ENCODE data around the gene ACTN1.

ACTN1 gene

DNA sequence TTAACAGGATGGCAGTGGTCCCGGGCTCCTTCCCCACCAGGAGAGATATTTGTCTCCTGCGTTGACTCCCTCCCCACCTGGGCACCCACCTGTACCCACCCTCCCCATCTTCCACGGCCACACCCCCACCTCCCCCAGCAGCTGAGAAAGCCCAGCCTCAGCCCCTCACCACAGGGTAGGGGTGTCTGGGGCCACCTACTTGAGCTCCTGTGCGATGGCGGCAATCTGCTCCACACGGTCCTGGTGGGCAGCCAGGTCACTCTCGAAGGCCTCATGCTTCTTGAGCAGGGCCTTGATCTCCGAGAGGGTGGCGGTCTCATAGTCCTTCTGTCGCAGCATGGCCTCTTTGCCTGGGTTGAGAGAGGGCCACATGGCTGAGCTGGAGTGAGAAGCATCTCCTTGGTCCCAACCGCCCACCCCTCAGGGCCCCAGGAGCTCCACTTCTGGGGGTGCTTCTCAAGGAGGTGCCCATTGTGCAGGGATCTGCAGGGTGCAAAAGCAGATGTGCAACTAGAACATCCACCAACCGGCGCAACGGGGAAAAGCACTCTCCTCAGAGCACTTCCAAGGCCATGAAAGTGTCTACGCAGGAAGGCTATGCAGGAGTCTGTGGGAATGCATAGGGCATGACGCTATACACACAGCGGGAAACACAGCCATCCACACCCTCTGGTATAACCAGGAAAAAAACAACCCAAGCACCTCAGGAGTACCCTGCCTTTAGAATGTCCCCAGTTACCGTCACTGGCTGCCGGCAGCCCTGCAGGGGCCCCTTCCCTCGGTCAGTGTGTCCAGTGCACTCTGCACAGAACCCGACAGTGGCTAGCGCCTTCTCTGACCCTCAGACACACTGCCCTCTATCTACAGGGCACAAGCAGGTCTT, 93.6 kb downstream of the ACTN1 start:
- Histone ChIP-seq H3K9me3 (ENCODE audit: control insufficient read depth, insufficient read depth, low read length) (no peaks in the 10 kb centered on the region), H3K36me3 (ENCODE audit: insufficient read depth, low read length) (peaks cover 39% of the 10 kb centered on the region), H3K9ac (ENCODE audit: low read depth, low read length) (no peak overlapping the region), H3K4me1 (ENCODE audit: insufficient read depth, low read length) (no peaks in the 10 kb centered on the region)

GRCh38 chr14:68884031-68885030, 94.8 kb downstream of the ACTN1 start:
- Histone ChIP-seq H3K36me3 (ENCODE audit: insufficient read depth, low read length) (peaks cover 41% of the 10 kb centered on the region), H3K4me1 (ENCODE audit: insufficient read depth, low read length) (no peaks in the 10 kb centered on the region), H3K9me3 (ENCODE audit: control insufficient read depth, insufficient read depth, low read length) (no peaks in the 10 kb centered on the region), H3K9ac (ENCODE audit: low read depth, low read length) (no peak overlapping the region)

DNA sequence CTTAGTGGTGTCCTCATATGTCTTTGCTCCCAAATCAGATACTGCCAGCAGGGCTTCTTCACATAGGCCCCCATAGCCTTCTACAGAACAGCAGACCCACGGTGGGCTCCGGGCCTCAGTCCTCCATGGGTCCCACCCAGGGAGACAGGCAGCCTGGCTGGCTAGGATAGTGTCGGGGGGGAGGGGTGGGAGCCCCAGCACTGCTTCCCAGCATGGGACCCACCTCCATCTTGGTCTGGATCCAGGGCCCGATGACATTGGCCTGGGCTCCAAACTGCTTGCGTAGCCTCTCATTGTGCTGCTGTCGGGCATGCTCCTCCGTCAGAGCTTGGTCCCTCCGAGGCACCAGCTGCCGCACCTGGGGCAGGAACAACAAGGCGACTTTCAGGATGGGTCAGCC, 96.9 kb downstream of the ACTN1 start:
- peaks cover 46% of the 10 kb centered on the region for H3K36me3 ChIP-seq (ENCODE audit: insufficient read depth, low read length)
- H3K9me3 ChIP-seq (ENCODE audit: control insufficient read depth, insufficient read depth, low read length), result no peaks in the 10 kb centered on the region
- no peaks in the 10 kb centered on the region for H3K4me1 ChIP-seq (ENCODE audit: insufficient read depth, low read length)
- H3K9ac ChIP-seq (ENCODE audit: low read depth, low read length), result no peak overlapping the region

DNA sequence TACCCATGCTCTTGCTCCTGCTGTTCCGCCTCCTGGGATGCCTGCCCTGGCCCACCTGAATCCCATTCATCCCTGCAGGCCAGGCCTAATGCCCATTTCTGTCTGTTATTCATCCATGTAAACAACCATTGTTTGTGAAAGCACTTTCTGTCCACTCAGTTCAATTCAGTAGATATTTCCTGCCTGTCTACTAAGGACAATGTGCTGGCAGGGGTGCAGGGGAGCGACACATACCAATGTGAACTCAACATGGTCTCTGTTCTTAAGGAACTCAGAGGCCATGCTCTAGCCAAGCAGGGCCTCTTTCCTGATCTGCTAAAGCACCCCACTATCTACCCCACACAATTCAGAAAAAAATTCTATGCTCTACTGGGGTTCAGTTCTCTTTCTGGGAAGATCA, 97.7 kb downstream of the ACTN1 start:
- Histone ChIP-seq H3K9ac (ENCODE audit: low read depth, low read length) (no peak overlapping the region), H3K4me1 (ENCODE audit: insufficient read depth, low read length) (no peaks in the 10 kb centered on the region), H3K9me3 (ENCODE audit: control insufficient read depth, insufficient read depth, low read length) (no peaks in the 10 kb centered on the region), H3K36me3 (ENCODE audit: insufficient read depth, low read length) (peaks cover 53% of the 10 kb centered on the region)

GRCh38 chr14:68880581-68881105, 98.5 kb downstream of the ACTN1 start:
- Histone ChIP-seq H3K4me1 (ENCODE audit: insufficient read depth, low read length) (no peaks in the 10 kb centered on the region), H3K36me3 (ENCODE audit: insufficient read depth, low read length) (peaks cover 54% of the 10 kb centered on the region), H3K9ac (ENCODE audit: low read depth, low read length) (no peak overlapping the region), H3K9me3 (ENCODE audit: control insufficient read depth, insufficient read depth, low read length) (no peaks in the 10 kb centered on the region)

GRCh38 chr14:68879841-68880575, 99.1 kb downstream of the ACTN1 start:
- peaks cover 57% of the 10 kb centered on the region for H3K36me3 ChIP-seq (ENCODE audit: insufficient read depth, low read length)
- H3K9ac ChIP-seq (ENCODE audit: low read depth, low read length), result no peak overlapping the region
- H3K9me3 ChIP-seq (ENCODE audit: control insufficient read depth, insufficient read depth, low read length), result no peaks in the 10 kb centered on the region
- no peaks in the 10 kb centered on the region for H3K4me1 ChIP-seq (ENCODE audit: insufficient read depth, low read length)

DNA sequence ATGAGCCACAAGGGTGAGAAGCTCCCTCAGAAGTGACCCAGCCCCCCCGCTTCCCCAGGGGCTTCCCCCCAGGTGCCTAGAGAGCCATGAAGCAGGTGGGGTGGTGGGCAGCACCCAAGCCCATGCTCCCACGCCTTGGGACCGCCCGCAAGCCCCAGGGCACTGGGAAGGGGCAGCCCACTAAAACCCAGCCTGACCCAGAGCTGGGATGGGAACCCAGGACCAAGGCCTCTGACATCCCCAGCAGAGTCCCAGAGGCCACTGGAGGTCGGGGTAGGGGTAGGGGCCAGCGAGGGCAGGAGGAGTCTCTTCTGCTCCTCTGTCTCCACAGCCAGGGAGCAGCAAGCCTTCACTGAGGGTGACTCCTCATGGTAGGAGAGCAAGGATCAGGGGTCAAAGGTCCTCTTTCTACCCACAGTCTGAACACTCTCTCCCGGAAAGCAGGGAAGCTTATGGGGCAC, 99.8 kb downstream of the ACTN1 start:
- no peak overlapping the region for H3K9ac ChIP-seq (ENCODE audit: low read depth, low read length)
- H3K9me3 ChIP-seq (ENCODE audit: control insufficient read depth, insufficient read depth, low read length), result no peaks in the 10 kb centered on the region
- peaks cover 55% of the 10 kb centered on the region for H3K36me3 ChIP-seq (ENCODE audit: insufficient read depth, low read length)
- H3K4me1 ChIP-seq (ENCODE audit: insufficient read depth, low read length), result no peaks in the 10 kb centered on the region

DNA sequence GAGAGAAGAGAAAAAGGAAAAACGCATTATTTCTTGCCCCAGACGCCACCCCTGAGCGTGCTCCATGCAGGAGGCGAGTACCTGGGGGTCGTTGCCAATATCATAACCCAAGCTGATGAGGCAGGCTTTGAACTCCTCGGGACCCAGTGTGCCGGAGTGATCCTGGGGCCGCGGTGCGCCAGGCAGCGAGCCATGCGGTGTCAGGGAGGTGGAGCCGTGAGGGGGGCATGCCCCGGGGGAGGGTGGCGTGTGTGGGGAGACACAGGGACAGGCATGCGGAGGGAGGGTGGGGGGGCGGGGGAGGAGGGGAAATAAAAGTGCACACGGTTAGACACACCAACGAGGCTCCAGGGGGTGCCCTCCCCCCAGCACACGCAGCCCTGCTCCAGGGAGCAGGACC, 100.2 kb downstream of the ACTN1 start:
- Histone ChIP-seq H3K9ac (ENCODE audit: low read depth, low read length) (no peak overlapping the region), H3K36me3 (ENCODE audit: insufficient read depth, low read length) (peaks cover 55% of the 10 kb centered on the region), H3K4me1 (ENCODE audit: insufficient read depth, low read length) (no peaks in the 10 kb centered on the region), H3K9me3 (ENCODE audit: control insufficient read depth, insufficient read depth, low read length) (no peaks in the 10 kb centered on the region)

GRCh38 chr14:68877993-68878575, 101.0 kb downstream of the ACTN1 start:
- H3K36me3 ChIP-seq (ENCODE audit: insufficient read depth, low read length), result peaks cover 56% of the 10 kb centered on the region

DNA sequence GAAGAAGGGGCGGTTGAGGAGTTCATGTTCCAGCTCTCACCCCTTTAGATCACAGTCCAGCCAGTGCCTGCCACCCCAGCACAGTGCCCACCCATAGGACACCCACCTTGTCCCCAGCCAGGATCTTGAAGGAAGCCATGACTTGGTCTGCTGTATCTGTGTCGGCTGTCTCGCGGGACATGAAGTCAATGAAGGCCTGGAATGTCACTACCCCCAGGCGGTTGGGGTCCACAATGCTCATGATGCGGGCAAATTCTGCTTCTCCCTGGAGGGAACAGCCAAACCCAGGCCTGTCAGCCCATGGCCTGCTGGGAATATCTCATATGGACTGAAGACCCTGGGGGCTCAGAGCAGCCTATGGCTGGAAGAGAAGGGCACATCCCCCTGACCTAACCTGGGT, 102.1 kb downstream of the ACTN1 start:
- Histone ChIP-seq H3K9ac (ENCODE audit: low read depth, low read length) (no peak overlapping the region), H3K36me3 (ENCODE audit: insufficient read depth, low read length) (peaks cover 56% of the 10 kb centered on the region), H3K9me3 (ENCODE audit: control insufficient read depth, insufficient read depth, low read length) (no peaks in the 10 kb centered on the region), H3K4me1 (ENCODE audit: insufficient read depth, low read length) (no peaks in the 10 kb centered on the region)

More at GRCh38 chr14:68877993-68878575, 101.0 kb downstream of the ACTN1 start:
- no peaks in the 10 kb centered on the region for H3K4me1 ChIP-seq (ENCODE audit: insufficient read depth, low read length)
- no peaks in the 10 kb centered on the region for H3K9me3 ChIP-seq (ENCODE audit: control insufficient read depth, insufficient read depth, low read length)
- H3K9ac ChIP-seq (ENCODE audit: low read depth, low read length), result no peak overlapping the region

DNA sequence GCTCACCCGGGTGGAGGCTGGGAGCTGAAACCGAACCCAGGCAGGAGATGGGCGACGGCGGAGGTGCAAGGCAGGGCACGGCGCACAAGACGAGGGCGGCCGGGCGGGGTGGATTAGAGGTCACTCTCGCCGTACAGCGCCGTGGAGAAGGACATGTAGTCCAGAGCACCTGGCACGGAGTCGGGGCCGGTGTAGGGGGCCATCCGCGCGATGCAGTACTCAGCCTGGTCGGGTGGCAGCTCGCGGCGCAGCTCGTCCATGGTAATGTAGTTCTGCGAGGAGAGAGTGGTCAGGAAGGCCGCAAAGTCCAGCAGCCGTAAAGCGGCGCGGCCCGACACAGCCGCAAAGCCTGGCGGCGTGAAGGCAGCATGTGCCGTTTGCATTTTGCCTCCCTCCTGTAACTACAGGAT, 104.4 kb downstream of the ACTN1 start:
- Histone ChIP-seq H3K36me3 (ENCODE audit: insufficient read depth, low read length) (peaks cover 39% of the 10 kb centered on the region), H3K9ac (ENCODE audit: low read depth, low read length) (no peak overlapping the region), H3K9me3 (ENCODE audit: control insufficient read depth, insufficient read depth, low read length) (no peaks in the 10 kb centered on the region)

GRCh38 chr14:68873376-68873775, 105.7 kb downstream of the ACTN1 start:
- H3K4me1 ChIP-seq (ENCODE audit: insufficient read depth, low read length), result no peaks in the 10 kb centered on the region
- H3K9ac ChIP-seq (ENCODE audit: low read depth, low read length), result no peak overlapping the region
- peaks cover 28% of the 10 kb centered on the region for H3K36me3 ChIP-seq (ENCODE audit: insufficient read depth, low read length)
- H3K9me3 ChIP-seq (ENCODE audit: control insufficient read depth, insufficient read depth, low read length), result no peaks in the 10 kb centered on the region

More for the DNA sequence above, 104.4 kb downstream of the ACTN1 start:
- no peaks in the 10 kb centered on the region for H3K4me1 ChIP-seq (ENCODE audit: insufficient read depth, low read length)

DNA sequence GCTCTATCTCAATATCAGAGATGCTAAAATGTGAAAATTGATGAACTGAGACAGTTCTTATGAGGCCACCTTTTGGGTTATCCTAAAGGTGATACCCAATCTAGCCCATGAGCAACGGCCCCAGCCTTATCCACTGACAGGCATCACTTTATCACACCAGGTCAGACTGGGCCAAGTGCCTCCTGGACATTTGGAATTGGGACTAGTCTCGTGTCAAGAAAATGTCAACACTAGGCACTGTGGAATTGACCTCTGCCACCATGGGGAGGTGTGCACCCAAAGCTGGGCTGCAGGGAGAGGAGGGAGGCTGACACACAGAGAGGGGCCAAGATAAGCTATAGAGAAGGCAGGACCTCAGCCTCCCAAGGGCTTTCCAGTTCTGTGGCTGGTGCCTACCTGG, 107.7 kb downstream of the ACTN1 start:
- no peak overlapping the region for H3K9ac ChIP-seq (ENCODE audit: low read depth, low read length)
- peaks cover 16% of the 10 kb centered on the region for H3K36me3 ChIP-seq (ENCODE audit: insufficient read depth, low read length)
- no peaks in the 10 kb centered on the region for H3K9me3 ChIP-seq (ENCODE audit: control insufficient read depth, insufficient read depth, low read length)
- no peaks in the 10 kb centered on the region for H3K4me1 ChIP-seq (ENCODE audit: insufficient read depth, low read length)
